HCT116 (cell line): Measurements from ENCODE around the gene CFD. TPM values are rescaled to one million over a fixed set of nuclear protein-coding genes. Genes with fewer than 3 reads are reported as not detected.

ENCODE experiments used
- ATAC-seq: fragments of 200-7000 bp; cut with Tn5 transposase; 2 replicates; pipeline ENCODE4 v1.9.1; 2020; ENCODE audit warnings: mild to moderate bottlenecking, moderate library complexity
- BruUV-seq: library from RNA; stranded (reverse); fragments of 400-500 nt; replicated peaks from 2 replicates; lab custom pipeline; 2021; lab: Mats Ljungman, UMichigan
- CTCF ChIA-PET: fragments of 300-600 bp; sonication (Branson Sonifier 250); formaldehyde crosslinking; loops from one replicate; lab custom pipeline; 2021; ENCODE audit warnings: antibody characterized with exemption; lab: Charles Lee
- POLR2A ChIA-PET: fragments of 300-600, 350-600 bp; sonication (Branson Sonifier 250); formaldehyde crosslinking; loops from one replicate; lab custom pipeline; 2021; ENCODE audit warnings: antibody characterized with exemption; lab: Charles Lee
- RAD21 ChIA-PET, 2 experiments: fragments of 300-600 bp; sonication (Branson Sonifier 250); formaldehyde crosslinking; loops; one replicate each; lab custom pipeline; 2023; ENCODE audit warnings: low total read pairs in 2 of 2; ENCODE audit not compliant: uncharacterized antibody in 2 of 2, unreplicated experiment in 2 of 2, low non-redundant PET in 1 of 2; lab: Charles Lee
- DNase-seq: peaks from one replicate; pipeline ENCODE4 v3.0.0-alpha.2; 2010; ENCODE audit warnings: low read depth, low spot score
- H2AFZ ChIP-seq: fragments of 200-600 bp; shearing (Covaris generic), sonication (generic); 2 replicates; pipeline ENCODE4 v1.6.1; 2017; ENCODE audit warnings: low read depth, mixed run types, mixed read lengths, antibody characterized with exemption, low read length; ENCODE audit not compliant: poor library complexity, severe bottlenecking
- H3K27ac ChIP-seq: 2 replicates; pipeline ENCODE4 v1.5.1; 2012; ENCODE audit warnings: low read depth, low read length
- H3K27me3 ChIP-seq: fragments of 200-600 bp; sonication (generic); 2 replicates; pipeline ENCODE4 v1.6.1; 2016; ENCODE audit warnings: mixed run types, low read length, mixed read lengths; ENCODE audit not compliant: insufficient read depth
- H3K36me3 ChIP-seq, 2 experiments: fragments of 200-500 bp in 1 of 2; fragments of 200-600 bp in 1 of 2; sonication (Bioruptor generic) in 1 of 2; sonication (generic) in 1 of 2; 2 replicates each; pipeline versions ENCODE4 v1.5.1 to v1.6.1; 2014 to 2016; ENCODE audit warnings: low read length in 2 of 2, inconsistent platforms in 1 of 2, mixed read lengths in 1 of 2, mixed run types in 1 of 2; ENCODE audit not compliant: insufficient read depth in 2 of 2, control insufficient read depth in 1 of 2
- H3K4me1 ChIP-seq, 2 experiments: fragments of 200-600 bp in 1 of 2; sonication (generic) in 1 of 2; 2 replicates each; pipeline versions ENCODE4 v1.5.1 to v1.6.1; 2012 to 2017; ENCODE audit warnings: low read length in 2 of 2, inconsistent platforms in 1 of 2, mild to moderate bottlenecking in 1 of 2, mixed read lengths in 1 of 2, mixed run types in 1 of 2, moderate library complexity in 1 of 2; ENCODE audit not compliant: insufficient read depth in 2 of 2, control insufficient read depth in 1 of 2
- H3K4me2 ChIP-seq: fragments of 200-600 bp; sonication (generic); 2 replicates; pipeline ENCODE4 v1.6.1; 2017; ENCODE audit warnings: mixed run types, low read length, mixed read lengths
- H3K4me3 ChIP-seq, 2 experiments: fragments of 200-600 bp in 1 of 2; sonication (generic) in 1 of 2; replicated peaks in 1 of 2; 2 replicates each; pipeline ENCODE4 v1.5.1; 2011 to 2016; ENCODE audit warnings: low read length in 2 of 2, control low read depth in 1 of 2, low read depth in 1 of 2, mild to moderate bottlenecking in 1 of 2, mixed read lengths in 1 of 2, mixed run types in 1 of 2
- H3K79me2 ChIP-seq: fragments of 200-600 bp; sonication (generic); 2 replicates; pipeline ENCODE4 v1.6.1; 2017; ENCODE audit warnings: mild to moderate bottlenecking, mixed run types, low read length, moderate library complexity, mixed read lengths; ENCODE audit not compliant: insufficient read depth
- H3K9ac ChIP-seq: fragments of 200-600 bp; sonication (generic); 2 replicates; pipeline ENCODE4 v1.6.1; 2016; ENCODE audit warnings: low read length, mixed read lengths
- H3K9me2 ChIP-seq: fragments of 200-600 bp; sonication (generic), shearing (Covaris generic); 2 replicates; pipeline ENCODE4 v1.6.1; 2017; ENCODE audit warnings: mixed run types, mild to moderate bottlenecking, moderate library complexity; ENCODE audit not compliant: insufficient read depth
- H3K9me3 ChIP-seq, 2 experiments: fragments of 200-500 bp in 1 of 2; fragments of 200-600 bp in 1 of 2; sonication (Bioruptor generic) in 1 of 2; sonication (generic) in 1 of 2; 2 replicates each; pipeline ENCODE4 v1.6.1; 2014 to 2017; ENCODE audit warnings: low read length in 2 of 2, mixed read lengths in 2 of 2, inconsistent platforms in 1 of 2, low read depth in 1 of 2, mild to moderate bottlenecking in 1 of 2, mixed run types in 1 of 2, moderate library complexity in 1 of 2; ENCODE audit not compliant: control insufficient read depth in 1 of 2, insufficient read depth in 1 of 2
- H4K20me1 ChIP-seq: fragments of 200-600 bp; sonication (generic), shearing (Covaris generic); 2 replicates; pipeline ENCODE4 v1.6.1; 2017; ENCODE audit warnings: mixed run types, mild to moderate bottlenecking, moderate library complexity; ENCODE audit not compliant: insufficient read depth
- ATF3 ChIP-seq: IDR thresholded peaks from 2 replicates; pipeline ENCODE4 v1.6.1; 2012
- CBX3 ChIP-seq: IDR thresholded peaks from 2 replicates; pipeline ENCODE4 v1.6.1; 2012; ENCODE audit warnings: low read depth
- CEBPB ChIP-seq: IDR thresholded peaks from 2 replicates; pipeline ENCODE4 v1.6.1; 2012; ENCODE audit warnings: low read depth
- CTCF ChIP-seq, 3 experiments: fragments of 200-600 bp in 1 of 3; sonication (generic) in 1 of 3; IDR thresholded peaks in 2 of 3; conservative IDR thresholded peaks in 1 of 3; 2 replicates each; pipeline ENCODE4 v1.5.1; 2012 to 2017; ENCODE audit warnings: low read depth in 2 of 3, low read length in 2 of 3, antibody characterized with exemption in 1 of 3, borderline replicate concordance in 1 of 3, control low read depth in 1 of 3, mild to moderate bottlenecking in 1 of 3, mixed read lengths in 1 of 3, mixed run types in 1 of 3, moderate library complexity in 1 of 3; ENCODE audit not compliant: insufficient read depth in 1 of 3
- EGR1 ChIP-seq: IDR thresholded peaks from 2 replicates; pipeline ENCODE4 v1.6.1; 2012; ENCODE audit warnings: low read depth
- ELF1 ChIP-seq: IDR thresholded peaks from 2 replicates; pipeline ENCODE4 v1.6.1; 2012; ENCODE audit warnings: low read depth, borderline replicate concordance
- EZH2 ChIP-seq: fragments of 200-600 bp; sonication (generic); IDR thresholded peaks from 2 replicates; pipeline ENCODE4 v1.6.1; 2017; ENCODE audit warnings: antibody characterized with exemption, mixed run types
- EZH2phosphoT487 ChIP-seq: fragments of 200-600 bp; IDR thresholded peaks from 2 replicates; pipeline ENCODE4 v1.6.1; 2018; ENCODE audit warnings: antibody characterized with exemption, borderline replicate concordance
- FOSL1 ChIP-seq: IDR thresholded peaks from 2 replicates; pipeline ENCODE4 v1.6.1; 2012; ENCODE audit warnings: low read depth
- JUND ChIP-seq: IDR thresholded peaks from 2 replicates; pipeline ENCODE4 v1.6.1; 2012
- MAX ChIP-seq: IDR thresholded peaks from 2 replicates; pipeline ENCODE4 v1.6.1; 2012
- POLR2A ChIP-seq: IDR thresholded peaks from 2 replicates; pipeline ENCODE4 v1.7.0; 2011; ENCODE audit warnings: borderline replicate concordance; ENCODE audit not compliant: insufficient read depth, insufficient read length; ENCODE audit errors: extremely low read depth
- POLR2AphosphoS5 ChIP-seq: IDR thresholded peaks from 2 replicates; pipeline ENCODE4 v1.6.1; 2011; ENCODE audit warnings: mild to moderate bottlenecking, low read depth, low read length, moderate library complexity
- RAD21 ChIP-seq: IDR thresholded peaks from 2 replicates; pipeline ENCODE4 v1.6.1; 2012; ENCODE audit warnings: low read depth, mild to moderate bottlenecking
- SIN3A ChIP-seq: IDR thresholded peaks from 2 replicates; pipeline ENCODE4 v1.6.1; 2012; ENCODE audit warnings: low read depth
- SP1 ChIP-seq: IDR thresholded peaks from 2 replicates; pipeline ENCODE4 v1.6.1; 2012; ENCODE audit warnings: low read depth
- SRF ChIP-seq: IDR thresholded peaks from 2 replicates; pipeline ENCODE4 v1.6.1; 2012; ENCODE audit warnings: low read depth
- intact Hi-C: fragments of 100-400 bp; cut with micrococcal nuclease; formaldehyde crosslinking; loops from 2 replicates; pipeline ENCODE4 v1.10.0; 2022
- total RNA-seq: library from RNA; stranded (reverse); gene quantifications from one replicate; pipeline ENCODE4 v1.2.1, GENCODE V29; 2021; ENCODE audit not compliant: unreplicated experiment

Gene CFD
- total RNA-seq, 1 experiment from 2014 or later, result 80.2 TPM

GRCh38 chr19:906480-906879 is 47.0 kb downstream of the CFD start:
- H3K4me2 ChIP-seq, result no peak overlapping the region
- no peaks in the 10 kb centered on the region for H3K9me2 ChIP-seq
- no peaks in the 10 kb centered on the region for H3K9me3 ChIP-seq
- H2AFZ ChIP-seq, result no peak overlapping the region
- no peak overlapping the region for H3K9ac ChIP-seq
- intact Hi-C loops, result no loop called here
- ATAC-seq (no peak), DNase-seq (no peak)
- ChIA-PET POLR2A (interaction anchor here (0.7 kb wide), 1 partner anchor 63 kb away, joined by 3 read pairs; no protein-coding TSS in a partner anchor), RAD21 (no interaction called here), CTCF (no interaction called here)
- H3K4me3 ChIP-seq, result no peak overlapping the region
- BruUV-seq, result no TSS peak
- H4K20me1 ChIP-seq, result peaks cover 4% of the 10 kb centered on the region; the same call in 1 of the 2 replicates
- H3K79me2 ChIP-seq, result peaks cover 67% of the 10 kb centered on the region
- peaks cover 22 to 34% of the 10 kb centered on the region in 2 experiments for H3K4me1 ChIP-seq
- no peaks in the 10 kb centered on the region; a peak in 1 of 4 replicates for H3K36me3 ChIP-seq
- TF ChIP-seq SRF, result no peak
- TF ChIP-seq ATF3, result no peak
- TF ChIP-seq JUND, result no peak
- no peak for TF ChIP-seq FOSL1
- no peak for TF ChIP-seq ELF1
- no peak for TF ChIP-seq EZH2
- TF ChIP-seq CBX3, result no peak
- no peak for TF ChIP-seq CEBPB
- no peak for TF ChIP-seq POLR2AphosphoS5
- TF ChIP-seq SP1, result no peak
- TF ChIP-seq MAX, result no peak
- TF ChIP-seq EGR1, result no peak
- TF ChIP-seq RAD21, result no peak
- TF ChIP-seq CTCF (IDR thresholded peaks at IDR 0.05 in 2 of 3, conservative IDR thresholded peaks at IDR 0.05 in 1 of 3; ENCODE audit: borderline replicate concordance in 1 of 3, insufficient read depth in 1 of 3, low read depth in 2 of 3, low read length in 2 of 3), result no peak
- TF ChIP-seq POLR2A, result no peak
- TF ChIP-seq EZH2phosphoT487, result no peak
- TF ChIP-seq SIN3A, result no peak
- no peaks in the 10 kb centered on the region for H3K27me3 ChIP-seq
- H3K27ac ChIP-seq, result no peak overlapping the region
